HCT116 (cell line): ENCODE results near the gene PTCSC3. TPM values are rescaled to one million over a fixed set of nuclear protein-coding genes. Genes with fewer than 3 reads are reported as not detected.

Experiments
- ATAC-seq: fragments of 200-7000 bp; cut with Tn5 transposase; 2 replicates; pipeline ENCODE4 v1.9.1; 2020; ENCODE audit warnings: mild to moderate bottlenecking, moderate library complexity
- BruUV-seq: library from RNA; stranded (reverse); fragments of 400-500 nt; replicated peaks from 2 replicates; lab custom pipeline; 2021; lab: Mats Ljungman, UMichigan
- CTCF ChIA-PET: fragments of 300-600 bp; sonication (Branson Sonifier 250); formaldehyde crosslinking; loops from one replicate; lab custom pipeline; 2021; ENCODE audit warnings: antibody characterized with exemption; lab: Charles Lee
- POLR2A ChIA-PET: fragments of 300-600, 350-600 bp; sonication (Branson Sonifier 250); formaldehyde crosslinking; loops from one replicate; lab custom pipeline; 2021; ENCODE audit warnings: antibody characterized with exemption; lab: Charles Lee
- RAD21 ChIA-PET, 2 experiments: fragments of 300-600 bp; sonication (Branson Sonifier 250); formaldehyde crosslinking; loops; one replicate each; lab custom pipeline; 2023; ENCODE audit warnings: low total read pairs in 2 of 2; ENCODE audit not compliant: uncharacterized antibody in 2 of 2, unreplicated experiment in 2 of 2, low non-redundant PET in 1 of 2; lab: Charles Lee
- DNase-seq: peaks from one replicate; pipeline ENCODE4 v3.0.0-alpha.2; 2010; ENCODE audit warnings: low read depth, low spot score
- H2AFZ ChIP-seq: fragments of 200-600 bp; shearing (Covaris generic), sonication (generic); 2 replicates; pipeline ENCODE4 v1.6.1; 2017; ENCODE audit warnings: low read depth, mixed run types, mixed read lengths, antibody characterized with exemption, low read length; ENCODE audit not compliant: poor library complexity, severe bottlenecking
- H3K27ac ChIP-seq: 2 replicates; pipeline ENCODE4 v1.5.1; 2012; ENCODE audit warnings: low read depth, low read length
- H3K27me3 ChIP-seq: fragments of 200-600 bp; sonication (generic); 2 replicates; pipeline ENCODE4 v1.6.1; 2016; ENCODE audit warnings: mixed run types, low read length, mixed read lengths; ENCODE audit not compliant: insufficient read depth
- H3K36me3 ChIP-seq, 2 experiments: fragments of 200-500 bp in 1 of 2; fragments of 200-600 bp in 1 of 2; sonication (Bioruptor generic) in 1 of 2; sonication (generic) in 1 of 2; 2 replicates each; pipeline versions ENCODE4 v1.5.1 to v1.6.1; 2014 to 2016; ENCODE audit warnings: low read length in 2 of 2, inconsistent platforms in 1 of 2, mixed read lengths in 1 of 2, mixed run types in 1 of 2; ENCODE audit not compliant: insufficient read depth in 2 of 2, control insufficient read depth in 1 of 2
- H3K4me1 ChIP-seq, 2 experiments: fragments of 200-600 bp in 1 of 2; sonication (generic) in 1 of 2; 2 replicates each; pipeline versions ENCODE4 v1.5.1 to v1.6.1; 2012 to 2017; ENCODE audit warnings: low read length in 2 of 2, inconsistent platforms in 1 of 2, mild to moderate bottlenecking in 1 of 2, mixed read lengths in 1 of 2, mixed run types in 1 of 2, moderate library complexity in 1 of 2; ENCODE audit not compliant: insufficient read depth in 2 of 2, control insufficient read depth in 1 of 2
- H3K4me2 ChIP-seq: fragments of 200-600 bp; sonication (generic); 2 replicates; pipeline ENCODE4 v1.6.1; 2017; ENCODE audit warnings: mixed run types, low read length, mixed read lengths
- H3K4me3 ChIP-seq, 2 experiments: fragments of 200-600 bp in 1 of 2; sonication (generic) in 1 of 2; replicated peaks in 1 of 2; 2 replicates each; pipeline ENCODE4 v1.5.1; 2011 to 2016; ENCODE audit warnings: low read length in 2 of 2, control low read depth in 1 of 2, low read depth in 1 of 2, mild to moderate bottlenecking in 1 of 2, mixed read lengths in 1 of 2, mixed run types in 1 of 2
- H3K79me2 ChIP-seq: fragments of 200-600 bp; sonication (generic); 2 replicates; pipeline ENCODE4 v1.6.1; 2017; ENCODE audit warnings: mild to moderate bottlenecking, mixed run types, low read length, moderate library complexity, mixed read lengths; ENCODE audit not compliant: insufficient read depth
- H3K9ac ChIP-seq: fragments of 200-600 bp; sonication (generic); 2 replicates; pipeline ENCODE4 v1.6.1; 2016; ENCODE audit warnings: low read length, mixed read lengths
- H3K9me2 ChIP-seq: fragments of 200-600 bp; sonication (generic), shearing (Covaris generic); 2 replicates; pipeline ENCODE4 v1.6.1; 2017; ENCODE audit warnings: mixed run types, mild to moderate bottlenecking, moderate library complexity; ENCODE audit not compliant: insufficient read depth
- H3K9me3 ChIP-seq, 2 experiments: fragments of 200-500 bp in 1 of 2; fragments of 200-600 bp in 1 of 2; sonication (Bioruptor generic) in 1 of 2; sonication (generic) in 1 of 2; 2 replicates each; pipeline ENCODE4 v1.6.1; 2014 to 2017; ENCODE audit warnings: low read length in 2 of 2, mixed read lengths in 2 of 2, inconsistent platforms in 1 of 2, low read depth in 1 of 2, mild to moderate bottlenecking in 1 of 2, mixed run types in 1 of 2, moderate library complexity in 1 of 2; ENCODE audit not compliant: control insufficient read depth in 1 of 2, insufficient read depth in 1 of 2
- H4K20me1 ChIP-seq: fragments of 200-600 bp; sonication (generic), shearing (Covaris generic); 2 replicates; pipeline ENCODE4 v1.6.1; 2017; ENCODE audit warnings: mixed run types, mild to moderate bottlenecking, moderate library complexity; ENCODE audit not compliant: insufficient read depth
- CBX3 ChIP-seq: IDR thresholded peaks from 2 replicates; pipeline ENCODE4 v1.6.1; 2012; ENCODE audit warnings: low read depth
- CEBPB ChIP-seq: IDR thresholded peaks from 2 replicates; pipeline ENCODE4 v1.6.1; 2012; ENCODE audit warnings: low read depth
- ELF1 ChIP-seq: IDR thresholded peaks from 2 replicates; pipeline ENCODE4 v1.6.1; 2012; ENCODE audit warnings: low read depth, borderline replicate concordance
- EZH2 ChIP-seq: fragments of 200-600 bp; sonication (generic); IDR thresholded peaks from 2 replicates; pipeline ENCODE4 v1.6.1; 2017; ENCODE audit warnings: antibody characterized with exemption, mixed run types
- FOSL1 ChIP-seq: IDR thresholded peaks from 2 replicates; pipeline ENCODE4 v1.6.1; 2012; ENCODE audit warnings: low read depth
- POLR2A ChIP-seq: IDR thresholded peaks from 2 replicates; pipeline ENCODE4 v1.7.0; 2011; ENCODE audit warnings: borderline replicate concordance; ENCODE audit not compliant: insufficient read depth, insufficient read length; ENCODE audit errors: extremely low read depth
- POLR2AphosphoS5 ChIP-seq: IDR thresholded peaks from 2 replicates; pipeline ENCODE4 v1.6.1; 2011; ENCODE audit warnings: mild to moderate bottlenecking, low read depth, low read length, moderate library complexity
- RAD21 ChIP-seq: IDR thresholded peaks from 2 replicates; pipeline ENCODE4 v1.6.1; 2012; ENCODE audit warnings: low read depth, mild to moderate bottlenecking
- SRF ChIP-seq: IDR thresholded peaks from 2 replicates; pipeline ENCODE4 v1.6.1; 2012; ENCODE audit warnings: low read depth
- TCF7L2 ChIP-seq: IDR thresholded peaks from 2 replicates; pipeline ENCODE4 v1.7.0; 2011; ENCODE audit warnings: borderline replicate concordance, inconsistent platforms; ENCODE audit not compliant: insufficient read depth, insufficient read length; ENCODE audit errors: extremely low read depth
- ZFX ChIP-seq: fragments of 450-650 bp; IDR thresholded peaks from 2 replicates; pipeline ENCODE4 v1.6.1; 2017
- ZNF274 ChIP-seq: fragments of 200-500 bp; sonication (Bioruptor generic); IDR thresholded peaks from 2 replicates; pipeline ENCODE4 v1.6.1; 2014; ENCODE audit warnings: mild to moderate bottlenecking, low read depth, low read length, inconsistent platforms
- intact Hi-C: fragments of 100-400 bp; cut with micrococcal nuclease; formaldehyde crosslinking; loops from 2 replicates; pipeline ENCODE4 v1.10.0; 2022
- total RNA-seq: library from RNA; stranded (reverse); gene quantifications from one replicate; pipeline ENCODE4 v1.2.1, GENCODE V29; 2021; ENCODE audit not compliant: unreplicated experiment
- TF ChIP-seq, protein P1 (sequence below): IDR thresholded peaks from 2 replicates; pipeline ENCODE4 v1.6.1; 2012
- TF ChIP-seq, protein P2 (sequence below), 3 experiments: fragments of 200-600 bp in 1 of 3; sonication (generic) in 1 of 3; IDR thresholded peaks in 2 of 3; conservative IDR thresholded peaks in 1 of 3; 2 replicates each; pipeline ENCODE4 v1.5.1; 2012 to 2017; ENCODE audit warnings: low read depth in 2 of 3, low read length in 2 of 3, antibody characterized with exemption in 1 of 3, borderline replicate concordance in 1 of 3, control low read depth in 1 of 3, mild to moderate bottlenecking in 1 of 3, mixed read lengths in 1 of 3, mixed run types in 1 of 3, moderate library complexity in 1 of 3; ENCODE audit not compliant: insufficient read depth in 1 of 3
- TF ChIP-seq, protein P3 (sequence below): IDR thresholded peaks from 2 replicates; pipeline ENCODE4 v1.6.1; 2012

PTCSC3 gene
- total RNA-seq, 1 experiment from 2014 or later = not detected

DNA sequence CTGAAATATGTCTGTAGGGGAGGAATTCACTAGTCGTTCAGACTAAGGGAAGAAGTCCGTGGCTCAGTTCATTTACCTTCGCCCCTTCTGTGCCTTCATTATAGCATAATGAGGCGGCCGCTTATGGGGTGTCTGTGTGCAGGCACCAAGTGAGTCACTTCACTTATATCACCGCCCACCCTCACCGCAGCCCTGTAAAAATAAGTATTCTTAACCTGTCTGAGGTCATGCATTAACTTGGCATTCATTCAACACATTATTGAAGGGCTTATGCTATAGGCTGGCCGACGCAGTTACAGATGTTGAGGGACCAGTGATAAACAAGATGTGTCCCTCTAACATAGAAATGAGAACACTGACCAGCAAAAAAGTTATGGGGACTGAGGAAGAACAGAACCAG is 47.7 kb upstream of the PTCSC3 start:
- Histone ChIP-seq H4K20me1 (no peaks in the 10 kb centered on the region), H3K4me3 (no peak overlapping the region), H3K36me3 (no peaks in the 10 kb centered on the region), H3K27ac (no peak overlapping the region), H3K4me1 (no peaks in the 10 kb centered on the region), H3K27me3 (peaks cover 10% of the 10 kb centered on the region; the same call in 1 of the 2 replicates), H3K9ac (no peak overlapping the region), H3K9me3 (no peaks in the 10 kb centered on the region), H3K9me2 (no peaks in the 10 kb centered on the region), H3K4me2 (no peak overlapping the region), H3K79me2 (no peaks in the 10 kb centered on the region), H2AFZ (no peak overlapping the region)
- intact Hi-C loops = no loop called here
- RAD21 ChIA-PET = no interaction called here
- CTCF ChIA-PET = no interaction called here
- no TSS peak for BruUV-seq
- ATAC-seq (no peak), DNase-seq (no peak)
- POLR2A ChIA-PET = no interaction called here
- TF ChIP-seq, protein P1, sequence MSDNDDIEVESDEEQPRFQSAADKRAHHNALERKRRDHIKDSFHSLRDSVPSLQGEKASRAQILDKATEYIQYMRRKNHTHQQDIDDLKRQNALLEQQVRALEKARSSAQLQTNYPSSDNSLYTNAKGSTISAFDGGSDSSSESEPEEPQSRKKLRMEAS = no peak
- TF ChIP-seq ZFX (no peak), POLR2A (no peak), FOSL1 (no peak), CEBPB (no peak), ELF1 (no peak), POLR2AphosphoS5 (no peak), RAD21 (no peak), ZNF274 (no peak), CBX3 (no peak), TCF7L2 (no peak), EZH2 (no peak), SRF (no peak)
- TF ChIP-seq, protein P2, sequence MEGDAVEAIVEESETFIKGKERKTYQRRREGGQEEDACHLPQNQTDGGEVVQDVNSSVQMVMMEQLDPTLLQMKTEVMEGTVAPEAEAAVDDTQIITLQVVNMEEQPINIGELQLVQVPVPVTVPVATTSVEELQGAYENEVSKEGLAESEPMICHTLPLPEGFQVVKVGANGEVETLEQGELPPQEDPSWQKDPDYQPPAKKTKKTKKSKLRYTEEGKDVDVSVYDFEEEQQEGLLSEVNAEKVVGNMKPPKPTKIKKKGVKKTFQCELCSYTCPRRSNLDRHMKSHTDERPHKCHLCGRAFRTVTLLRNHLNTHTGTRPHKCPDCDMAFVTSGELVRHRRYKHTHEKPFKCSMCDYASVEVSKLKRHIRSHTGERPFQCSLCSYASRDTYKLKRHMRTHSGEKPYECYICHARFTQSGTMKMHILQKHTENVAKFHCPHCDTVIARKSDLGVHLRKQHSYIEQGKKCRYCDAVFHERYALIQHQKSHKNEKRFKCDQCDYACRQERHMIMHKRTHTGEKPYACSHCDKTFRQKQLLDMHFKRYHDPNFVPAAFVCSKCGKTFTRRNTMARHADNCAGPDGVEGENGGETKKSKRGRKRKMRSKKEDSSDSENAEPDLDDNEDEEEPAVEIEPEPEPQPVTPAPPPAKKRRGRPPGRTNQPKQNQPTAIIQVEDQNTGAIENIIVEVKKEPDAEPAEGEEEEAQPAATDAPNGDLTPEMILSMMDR (IDR thresholded peaks at IDR 0.05 in 2 of 3, conservative IDR thresholded peaks at IDR 0.05 in 1 of 3; ENCODE audit: borderline replicate concordance in 1 of 3, insufficient read depth in 1 of 3, low read depth in 2 of 3, low read length in 2 of 3) = no peak
- TF ChIP-seq, protein P3, sequence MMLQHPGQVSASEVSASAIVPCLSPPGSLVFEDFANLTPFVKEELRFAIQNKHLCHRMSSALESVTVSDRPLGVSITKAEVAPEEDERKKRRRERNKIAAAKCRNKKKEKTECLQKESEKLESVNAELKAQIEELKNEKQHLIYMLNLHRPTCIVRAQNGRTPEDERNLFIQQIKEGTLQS = no peak
